Glutamatergic neuron (in vitro differentiated cells): ENCODE measurements around the gene RNF150. TPM values are rescaled to one million over a fixed set of nuclear protein-coding genes. Genes with fewer than 3 reads are reported as not detected.

Source experiments
- DNase-seq: peaks from one replicate; pipeline ENCODE4 v3.0.0; 2022
- H3K27ac Mint-ChIP-seq: one replicate; pipeline ENCODE4 v1.8.0; 2020; ENCODE audit warnings: mild to moderate bottlenecking, mixed read lengths, inconsistent platforms; ENCODE audit not compliant: unreplicated experiment
- H3K27me3 Mint-ChIP-seq: one replicate; pipeline ENCODE4 v1.8.0; 2020; ENCODE audit warnings: mild to moderate bottlenecking, moderate library complexity, mixed read lengths, inconsistent platforms; ENCODE audit not compliant: unreplicated experiment
- H3K36me3 Mint-ChIP-seq: one replicate; pipeline ENCODE4 v1.8.0; 2020; ENCODE audit warnings: mild to moderate bottlenecking, mixed read lengths, inconsistent platforms; ENCODE audit not compliant: unreplicated experiment
- H3K4me1 Mint-ChIP-seq: one replicate; pipeline ENCODE4 v1.8.0; 2020; ENCODE audit warnings: mild to moderate bottlenecking, low read depth, mixed read lengths, inconsistent platforms; ENCODE audit not compliant: unreplicated experiment
- H3K4me3 Mint-ChIP-seq: one replicate; pipeline ENCODE4 v1.8.0; 2020; ENCODE audit warnings: mild to moderate bottlenecking, mixed read lengths, inconsistent platforms; ENCODE audit not compliant: unreplicated experiment
- H3K9me3 Mint-ChIP-seq: one replicate; pipeline ENCODE4 v1.8.0; 2020; ENCODE audit warnings: mild to moderate bottlenecking, moderate library complexity, mixed read lengths, inconsistent platforms; ENCODE audit not compliant: unreplicated experiment
- total RNA-seq: library from RNA; stranded (reverse); fragmentation: NEBNext Ultra II Directional; extraction: Animal tissue kit (Norgen Biotek cat#: 25700); gene quantifications from one replicate; pipeline ENCODE4 v1.2.1, GENCODE V29; 2021; ENCODE audit not compliant: unreplicated experiment
- TF ChIP-seq, protein P1 (sequence below): fragments of 200-600 bp; sonication (generic); IDR thresholded peaks from one replicate; pipeline ENCODE4 v1.5.0; 2021; ENCODE audit not compliant: partially characterized antibody, unreplicated experiment

The RNF150 gene
- total RNA-seq, 1 donor from 2014 or later: 23.3 TPM

- Mint-ChIP-seq H3K4me1 (peaks cover 7% of the 10 kb centered on the region), H3K36me3 (no peaks in the 10 kb centered on the region), H3K27me3 (no peaks in the 10 kb centered on the region), H3K4me3 (no peak overlapping the region), H3K9me3 (no peaks in the 10 kb centered on the region), H3K27ac (no peak overlapping the region)
- no peak for DNase-seq
- TF ChIP-seq, protein P1, sequence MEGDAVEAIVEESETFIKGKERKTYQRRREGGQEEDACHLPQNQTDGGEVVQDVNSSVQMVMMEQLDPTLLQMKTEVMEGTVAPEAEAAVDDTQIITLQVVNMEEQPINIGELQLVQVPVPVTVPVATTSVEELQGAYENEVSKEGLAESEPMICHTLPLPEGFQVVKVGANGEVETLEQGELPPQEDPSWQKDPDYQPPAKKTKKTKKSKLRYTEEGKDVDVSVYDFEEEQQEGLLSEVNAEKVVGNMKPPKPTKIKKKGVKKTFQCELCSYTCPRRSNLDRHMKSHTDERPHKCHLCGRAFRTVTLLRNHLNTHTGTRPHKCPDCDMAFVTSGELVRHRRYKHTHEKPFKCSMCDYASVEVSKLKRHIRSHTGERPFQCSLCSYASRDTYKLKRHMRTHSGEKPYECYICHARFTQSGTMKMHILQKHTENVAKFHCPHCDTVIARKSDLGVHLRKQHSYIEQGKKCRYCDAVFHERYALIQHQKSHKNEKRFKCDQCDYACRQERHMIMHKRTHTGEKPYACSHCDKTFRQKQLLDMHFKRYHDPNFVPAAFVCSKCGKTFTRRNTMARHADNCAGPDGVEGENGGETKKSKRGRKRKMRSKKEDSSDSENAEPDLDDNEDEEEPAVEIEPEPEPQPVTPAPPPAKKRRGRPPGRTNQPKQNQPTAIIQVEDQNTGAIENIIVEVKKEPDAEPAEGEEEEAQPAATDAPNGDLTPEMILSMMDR: no peak
These were observed 117.0 kb downstream of the RNF150 start for GRCh38 chr4:141016117-141016798.

DNA sequence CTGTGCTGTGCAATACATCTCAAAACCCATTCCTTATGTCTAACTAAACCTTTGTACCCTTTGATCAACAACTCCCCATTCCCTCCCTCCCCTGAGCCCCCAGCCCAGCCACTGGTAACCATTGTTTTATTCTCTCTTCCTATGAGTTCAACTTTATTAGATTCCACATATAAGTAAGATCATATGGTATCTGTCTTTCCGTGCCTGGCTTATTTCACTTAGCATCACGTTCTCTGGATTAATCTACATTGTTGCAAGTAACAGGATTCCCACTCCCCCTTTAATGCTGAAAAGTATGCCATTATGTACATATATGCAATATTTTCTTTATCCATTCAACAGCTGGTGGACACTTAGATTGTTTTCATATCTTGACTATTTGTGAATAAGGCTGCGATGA, 119.4 kb downstream of the RNF150 start:
- TF ChIP-seq, protein P1: no peak
- Mint-ChIP-seq H3K27me3 (no peaks in the 10 kb centered on the region), H3K36me3 (no peaks in the 10 kb centered on the region), H3K4me3 (no peak overlapping the region), H3K9me3 (no peaks in the 10 kb centered on the region), H3K27ac (no peak overlapping the region), H3K4me1 (no peaks in the 10 kb centered on the region)
- DNase-seq: no peak

DNA sequence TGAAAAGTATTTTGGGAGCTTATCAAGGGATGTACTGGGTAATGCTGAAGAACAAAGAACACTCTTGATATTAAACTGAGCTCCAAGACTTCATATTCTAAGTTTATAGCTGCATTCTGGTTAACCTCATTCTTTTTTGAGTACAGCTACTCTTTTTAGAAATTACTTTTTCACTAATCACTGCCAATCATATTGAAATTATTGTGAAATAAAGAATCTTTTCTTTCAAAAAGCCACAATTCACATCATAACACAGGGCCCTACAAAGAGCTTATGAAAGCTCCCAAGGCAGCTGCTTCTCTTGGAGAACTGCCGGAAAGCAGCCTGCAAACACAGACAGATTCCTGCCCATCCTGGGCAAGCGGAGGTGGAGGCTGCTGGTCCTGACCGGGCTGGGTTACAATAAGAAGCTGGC, 121.4 kb downstream of the RNF150 start:
- TF ChIP-seq, protein P1: no peak
- Mint-ChIP-seq H3K27me3 (no peaks in the 10 kb centered on the region), H3K4me3 (no peak overlapping the region), H3K36me3 (no peaks in the 10 kb centered on the region), H3K27ac (no peak overlapping the region), H3K4me1 (no peaks in the 10 kb centered on the region), H3K9me3 (no peaks in the 10 kb centered on the region)
- no peak for DNase-seq

DNA sequence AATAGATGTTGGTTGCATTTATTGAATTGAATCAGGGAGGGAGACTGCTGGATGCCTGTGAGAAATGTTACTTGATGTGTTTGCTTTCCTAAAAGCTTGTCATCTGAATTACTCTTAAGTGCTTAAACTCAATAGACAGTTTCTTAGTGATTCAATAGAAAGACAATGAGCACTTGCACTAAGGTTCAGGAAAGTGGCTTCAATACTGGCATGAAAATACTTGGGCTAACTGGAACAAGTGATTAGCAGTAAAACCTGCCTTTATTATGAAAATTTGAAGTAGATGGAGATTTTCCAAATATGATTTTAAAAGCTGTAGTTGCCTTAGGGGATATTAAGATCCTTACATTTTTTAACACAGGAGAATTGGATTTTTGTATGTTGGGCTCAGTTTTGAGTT, 123.3 kb downstream of the RNF150 start:
- Mint-ChIP-seq H3K27ac (no peak overlapping the region), H3K36me3 (no peaks in the 10 kb centered on the region), H3K9me3 (no peaks in the 10 kb centered on the region), H3K4me1 (peaks cover 3% of the 10 kb centered on the region), H3K4me3 (no peak overlapping the region), H3K27me3 (no peaks in the 10 kb centered on the region)
- TF ChIP-seq, protein P1: no peak
- DNase-seq: no peak

- TF ChIP-seq, protein P1: no peak
- no peaks in the 10 kb centered on the region for H3K9me3 Mint-ChIP-seq
- no peaks in the 10 kb centered on the region for H3K36me3 Mint-ChIP-seq
These were observed 124.1 kb downstream of the RNF150 start for GRCh38 chr4:141009129-141009528.

More at GRCh38 chr4:141009129-141009528, 124.1 kb downstream of the RNF150 start:
- DNase-seq: no peak
- Mint-ChIP-seq H3K4me1 (peaks cover 3% of the 10 kb centered on the region), H3K4me3 (no peak overlapping the region), H3K27ac (no peak overlapping the region), H3K27me3 (no peaks in the 10 kb centered on the region)
